Endothelial cell of umbilical vein (primary cell): ENCODE data around the gene PLA2G15. TPM values are rescaled to one million over a fixed set of nuclear protein-coding genes. Genes with fewer than 3 reads are reported as not detected.

Experiments
- BruUV-seq: library from RNA; stranded (reverse); fragments of 400-500 nt; replicated peaks from 2 replicates; lab custom pipeline; 2021; lab: Mats Ljungman, UMichigan
- CTCF ChIA-PET: fragments of 300-600, 350-600 bp; sonication (Branson Sonifier 250); formaldehyde crosslinking; loops from one replicate; lab custom pipeline; 2021; ENCODE audit warnings: antibody characterized with exemption, inconsistent platforms; lab: Charles Lee
- POLR2A ChIA-PET: fragments of 300-600, 350-600 bp; sonication (Branson Sonifier 250); formaldehyde crosslinking; loops from one replicate; lab custom pipeline; 2021; ENCODE audit warnings: antibody characterized with exemption, inconsistent platforms; lab: Charles Lee
- DNase-seq: peaks from one replicate; pipeline ENCODE4 v3.0.0-alpha.2; 2011; ENCODE audit warnings: low read depth, low spot score
- FAIRE-seq: peaks from 2 replicates; lab custom pipeline; 2011; peaks lifted over from hg19 to GRCh38; lab: Jason Lieb, UNC
- H2AFZ ChIP-seq: 2 replicates; pipeline ENCODE4 v1.6.0; 2012; ENCODE audit warnings: low read depth, low read length, control low read depth, inconsistent platforms
- H3K27ac ChIP-seq: 2 replicates; pipeline ENCODE4 v1.5.1; 2011; ENCODE audit warnings: low read depth, mild to moderate bottlenecking, control low read depth, low read length, moderate library complexity; ENCODE audit not compliant: insufficient read depth
- H3K27me3 ChIP-seq, 2 experiments: 2 replicates each; pipeline versions ENCODE4 v1.6.0 to v1.6.1; 2011; ENCODE audit warnings: low read length in 2 of 2, mixed read lengths in 1 of 2; ENCODE audit not compliant: control insufficient read depth in 2 of 2, insufficient read depth in 2 of 2
- H3K36me3 ChIP-seq, 2 experiments: 2 replicates in 1 of 2; 3 replicates in 1 of 2; pipeline ENCODE4 v1.5.1; 2011; ENCODE audit warnings: low read length in 2 of 2, mild to moderate bottlenecking in 1 of 2, moderate library complexity in 1 of 2; ENCODE audit not compliant: control insufficient read depth in 2 of 2, insufficient read depth in 2 of 2; ENCODE audit errors: extremely low read depth in 1 of 2
- H3K4me1 ChIP-seq: 3 replicates; pipeline ENCODE4 v1.5.1; 2011; ENCODE audit warnings: mild to moderate bottlenecking, low read length; ENCODE audit not compliant: control insufficient read depth, insufficient read depth; ENCODE audit errors: extremely low read depth
- H3K4me2 ChIP-seq: 2 replicates; pipeline ENCODE4 v1.6.1; 2011; ENCODE audit warnings: low read length, control low read depth, mixed read lengths; ENCODE audit not compliant: insufficient read depth
- H3K4me3 ChIP-seq, 3 experiments: fragments of 200-600 bp in 1 of 3; sonication (generic), shearing (Covaris generic) in 1 of 3; replicated peaks in 1 of 3; 2 replicates each; pipeline ENCODE4 v1.5.1; 2011 to 2016; ENCODE audit warnings: control low read depth in 3 of 3, low read length in 3 of 3, mild to moderate bottlenecking in 2 of 3, inconsistent platforms in 1 of 3, low read depth in 1 of 3, moderate library complexity in 1 of 3; ENCODE audit not compliant: insufficient read depth in 1 of 3
- H3K79me2 ChIP-seq: 2 replicates; pipeline ENCODE4 v1.6.0; 2012; ENCODE audit warnings: low read length, inconsistent platforms; ENCODE audit not compliant: control insufficient read depth, insufficient read depth
- H3K9ac ChIP-seq: replicated peaks from 2 replicates; pipeline ENCODE3; 2011; ENCODE audit warnings: low read length, control low read depth; ENCODE audit not compliant: insufficient read depth; ENCODE audit errors: extremely low read depth
- H3K9me1 ChIP-seq: replicated peaks from 3 replicates; pipeline ENCODE4 v1.6.0; 2011; ENCODE audit warnings: mild to moderate bottlenecking, low read length; ENCODE audit not compliant: control insufficient read depth, insufficient read depth; ENCODE audit errors: extremely low read depth
- H3K9me3 ChIP-seq: replicated peaks from 2 replicates; pipeline ENCODE4 v1.5.1; 2012; ENCODE audit warnings: low read length, inconsistent platforms; ENCODE audit not compliant: control insufficient read depth, insufficient read depth
- H4K20me1 ChIP-seq: replicated peaks from 2 replicates; pipeline ENCODE3; 2011; ENCODE audit warnings: mild to moderate bottlenecking, low read length; ENCODE audit not compliant: control insufficient read depth, insufficient read depth; ENCODE audit errors: extremely low read depth
- CTCF ChIP-seq, 2 donors: IDR thresholded peaks; 1 replicate in 1 of 2; 2 replicates in 1 of 2; pipeline ENCODE4 v1.5.1; 2011; ENCODE audit warnings: low read length in 2 of 2, mild to moderate bottlenecking in 2 of 2, moderate library complexity in 2 of 2, control low read depth in 1 of 2, inconsistent platforms in 1 of 2, low read depth in 1 of 2; ENCODE audit not compliant: insufficient read depth in 1 of 2; ENCODE audit errors: extremely low read depth in 1 of 2
- EZH2 ChIP-seq: IDR thresholded peaks from 2 replicates; pipeline ENCODE4 v1.6.1; 2012; ENCODE audit warnings: borderline replicate concordance, low read depth, mild to moderate bottlenecking, moderate library complexity, low read length, inconsistent platforms; ENCODE audit not compliant: severe bottlenecking
- FOS ChIP-seq: IDR thresholded peaks from 2 replicates; pipeline ENCODE4 v1.6.1; 2011; ENCODE audit warnings: mild to moderate bottlenecking, low read length, moderate library complexity, borderline replicate concordance; ENCODE audit not compliant: insufficient read depth
- GATA2 ChIP-seq: IDR thresholded peaks from 2 replicates; pipeline ENCODE4 v1.7.0; 2011; ENCODE audit warnings: low read depth, mild to moderate bottlenecking, moderate library complexity, mixed read lengths, low read length; ENCODE audit not compliant: insufficient read length, insufficient read depth
- JUN ChIP-seq: IDR thresholded peaks from 2 replicates; pipeline ENCODE4 v1.6.1; 2011; ENCODE audit warnings: borderline replicate concordance, low read depth; ENCODE audit not compliant: insufficient read length, insufficient read depth
- MAX ChIP-seq: IDR thresholded peaks from 2 replicates; pipeline ENCODE4 v1.6.1; 2011; ENCODE audit not compliant: insufficient read depth, insufficient read length
- MYC ChIP-seq: IDR thresholded peaks from one replicate; pipeline ENCODE4 v1.6.1; 2011; ENCODE audit warnings: mild to moderate bottlenecking, low read depth, low read length
- POLR2A ChIP-seq: IDR thresholded peaks from 2 replicates; pipeline ENCODE4 v1.6.1; 2012; ENCODE audit warnings: low read depth, mild to moderate bottlenecking, control low read depth, low read length
- POLR2AphosphoS5 ChIP-seq: IDR thresholded peaks from 2 replicates; pipeline ENCODE4 v1.6.1; 2012; ENCODE audit warnings: low read depth, mild to moderate bottlenecking, control low read depth, low read length, moderate library complexity; ENCODE audit not compliant: insufficient read depth
- dilution Hi-C: fragments of 300-500 bp; cut with MboI; formaldehyde crosslinking; loops from one replicate; pipeline ENCODE4 v1.15.0; 2019; ENCODE audit warnings: low sequenced_read_pairs; ENCODE audit not compliant: extremely low pct_ligation_motif_present
- intact Hi-C: fragments of 100-400 bp; cut with micrococcal nuclease; formaldehyde crosslinking; loops from one replicate; pipeline ENCODE4 v1.10.0; 2022
- polyA plus RNA-seq, 4 experiments: library from polyadenylated mRNA; depleted of rRNA in 3 of 4; stranded (reverse) in 3 of 4; unstranded in 1 of 4; fragments of >200 nt; gene quantifications; 2 replicates each; pipeline versions ENCODE4 v1.2.1 to v1.2.3, GENCODE V29; 2011 to 2012; ENCODE audit warnings: missing spikeins in 1 of 4
- total RNA-seq: library from RNA; stranded (reverse); gene quantifications from 2 replicates; pipeline ENCODE4 v1.2.3, GENCODE V29; 2021

PLA2G15 gene
- total and polyA plus RNA-seq, 2 donors (not counting 3 experiments of a cell fraction or from before 2014, with no cell fraction given), result 24.3 to 41.8 TPM

- Histone ChIP-seq H2AFZ (no peak overlapping the region), H3K36me3 (peaks cover 0 to 26% of the 10 kb centered on the region in 2 experiments), H4K20me1 (no peaks in the 10 kb centered on the region), H3K79me2 (peaks cover 71% of the 10 kb centered on the region), H3K27me3 (no peaks in the 10 kb centered on the region), H3K9ac (no peak overlapping the region), H3K4me2 (no peak overlapping the region), H3K9me1 (no peaks in the 10 kb centered on the region), H3K27ac (no peak overlapping the region), H3K4me3 (no peak overlapping the region), H3K9me3 (no peaks in the 10 kb centered on the region), H3K4me1 (no peaks in the 10 kb centered on the region)
- TF ChIP-seq JUN, result no peak
- TF ChIP-seq POLR2A, result no peak
- TF ChIP-seq GATA2, result no peak
- TF ChIP-seq MYC, result no peak
- no peak for TF ChIP-seq EZH2
- TF ChIP-seq CTCF (IDR thresholded peaks at IDR 0.05; ENCODE audit: extremely low read depth in 1 of 2, insufficient read depth in 1 of 2, low read depth in 1 of 2, low read length in 2 of 2), result no peak
- no peak for TF ChIP-seq MAX
- TF ChIP-seq POLR2AphosphoS5, result no peak
- no peak for TF ChIP-seq FOS
- dilution Hi-C loops (no loop called here), intact Hi-C loops (no loop called here)
- ChIA-PET POLR2A (no interaction called here), CTCF (interaction anchor here (1.3 to 4.0 kb wide), 2 partner anchors 11 to 14 kb away, joined by 5 to 27 read pairs; partner anchors contain the start of gene SLC7A6)
- BruUV-seq, result no TSS peak
- no peak for FAIRE-seq
- DNase-seq, result no peak
Measured at GRCh38 chr16:68273459-68273858, 28.3 kb downstream of the PLA2G15 start.
